Fibroblast of skin of back (primary cell): ENCODE results near the gene ISLR.

Experiments used
- DNase-seq: peaks from one replicate; pipeline ENCODE4 v3.0.0-alpha.2; 2013

The ISLR gene

DNA sequence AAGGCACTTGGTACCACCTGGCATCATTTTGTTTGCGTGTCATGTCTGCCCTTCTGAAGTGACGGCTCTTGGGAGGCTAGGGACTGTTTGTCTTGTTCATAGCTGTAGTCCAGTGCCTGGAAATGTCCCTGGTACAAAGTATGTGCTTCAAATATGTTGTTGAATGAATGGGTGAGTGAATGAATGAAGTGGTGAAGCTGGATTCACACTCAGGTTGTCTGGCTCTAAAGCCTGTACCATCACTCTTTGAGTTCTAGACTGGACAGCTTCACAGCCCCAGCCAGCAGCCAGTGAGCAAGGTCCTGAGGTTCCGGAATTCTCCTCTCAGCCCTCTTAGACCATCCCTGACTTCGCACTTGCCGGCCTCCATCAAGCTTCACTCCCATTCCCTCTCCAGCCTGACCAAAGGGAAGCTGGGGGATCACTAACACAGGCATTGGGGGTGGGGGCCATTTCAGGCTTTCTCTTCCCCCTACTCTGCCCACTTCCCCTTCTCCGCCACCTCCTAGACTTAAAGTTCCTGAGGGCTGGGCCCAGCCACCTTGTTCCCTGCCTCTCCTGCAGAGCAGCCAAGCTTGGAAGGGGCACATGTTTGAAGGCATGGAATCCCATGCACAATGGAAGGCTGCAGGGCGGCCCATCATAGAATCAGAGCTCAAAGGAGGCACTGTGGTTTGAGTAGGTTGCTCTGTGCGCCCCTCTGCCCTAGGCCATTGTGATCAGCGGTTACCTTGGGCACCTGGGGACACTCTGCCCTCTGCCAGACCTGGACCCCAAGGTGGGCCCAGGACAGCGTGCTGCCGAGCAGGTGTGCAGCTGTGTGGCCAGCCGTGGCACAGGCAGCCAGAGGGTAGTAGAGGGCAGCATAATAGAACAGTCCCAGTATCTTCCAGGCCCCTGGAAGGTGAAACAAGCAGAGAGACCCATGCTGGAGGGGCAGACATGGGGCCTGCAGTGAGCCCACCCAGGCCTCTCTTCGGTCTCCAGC lies 21.4 kb downstream of the ISLR start:
- DNase-seq: no peak

DNA sequence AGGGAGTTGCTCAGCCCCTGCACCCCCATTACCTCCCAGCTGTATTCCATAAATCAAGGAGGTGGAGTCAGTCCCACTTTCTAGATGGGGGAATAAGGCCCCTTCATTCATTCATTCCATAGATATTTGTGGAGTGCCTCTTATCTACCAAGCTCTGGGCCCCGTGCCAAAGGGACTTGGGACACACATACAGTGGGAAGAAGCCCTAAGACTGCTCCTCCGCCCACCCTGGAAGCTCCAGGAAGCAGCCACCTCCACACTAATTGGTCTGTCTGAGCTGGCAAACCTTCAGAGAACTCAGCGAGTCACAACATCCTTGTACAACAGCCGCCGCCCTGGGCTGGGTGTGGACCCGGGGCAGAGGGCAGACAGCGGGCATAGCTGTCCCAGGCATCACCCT lies 22.7 kb downstream of the ISLR start:
- peak; percentile 99 for DNase-seq

DNA sequence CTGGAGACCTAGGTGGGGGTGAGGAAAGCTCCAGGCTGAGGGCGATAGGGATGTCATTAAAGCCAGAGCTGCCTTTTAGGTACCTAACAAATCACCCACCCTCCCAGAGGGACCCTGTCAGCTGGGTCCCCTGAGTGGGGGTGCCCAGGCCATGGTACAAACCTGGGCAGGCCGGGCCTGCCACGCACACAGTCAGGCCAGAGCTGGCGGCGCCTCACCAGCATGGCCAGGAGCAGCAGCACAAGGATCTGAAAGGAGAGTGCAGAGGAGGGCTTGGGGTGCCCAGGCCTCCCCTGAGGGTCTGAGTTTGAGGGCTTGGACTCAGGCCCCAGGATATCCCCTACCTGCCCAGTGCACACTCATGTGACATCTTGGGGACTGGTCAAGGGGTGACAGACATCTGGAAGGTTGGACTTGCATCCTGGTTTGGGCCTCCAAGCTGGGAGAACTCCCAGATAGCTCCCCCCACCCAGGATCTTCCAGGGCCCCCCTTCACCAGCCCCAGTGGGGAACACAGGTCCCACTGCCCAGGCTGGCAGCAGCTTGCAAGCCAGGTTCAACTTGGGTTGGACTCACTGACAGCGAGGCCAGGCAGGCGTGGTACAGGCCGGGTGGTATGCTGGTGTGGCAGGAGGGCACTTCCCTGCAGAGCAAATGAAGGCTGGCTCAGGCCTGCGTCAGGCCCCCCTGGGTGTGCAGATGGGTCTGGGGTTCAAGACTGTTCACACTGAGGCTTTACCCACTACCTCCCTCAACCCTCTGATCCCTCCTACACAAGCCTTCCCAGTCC lies 23.9 kb downstream of the ISLR start:
- no peak for DNase-seq

DNA sequence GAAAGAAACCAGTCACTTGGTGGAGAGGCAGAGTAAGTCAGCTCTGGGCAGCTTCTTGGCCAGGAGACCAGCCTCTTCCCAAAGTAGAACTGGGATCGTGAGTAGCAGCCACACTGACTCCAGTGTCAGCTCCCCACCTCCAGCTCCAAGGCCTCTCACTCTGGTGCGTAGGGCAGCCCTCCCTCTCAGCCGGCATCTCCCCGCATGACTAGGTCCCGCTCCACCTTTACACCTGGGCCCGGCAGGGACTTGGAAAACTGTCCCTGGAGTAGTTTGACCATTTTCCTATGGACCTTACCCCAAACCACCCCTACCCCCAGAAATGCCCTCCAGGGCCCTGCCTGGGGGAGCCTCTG lies 25.8 kb downstream of the ISLR start:
- no peak for DNase-seq

DNA sequence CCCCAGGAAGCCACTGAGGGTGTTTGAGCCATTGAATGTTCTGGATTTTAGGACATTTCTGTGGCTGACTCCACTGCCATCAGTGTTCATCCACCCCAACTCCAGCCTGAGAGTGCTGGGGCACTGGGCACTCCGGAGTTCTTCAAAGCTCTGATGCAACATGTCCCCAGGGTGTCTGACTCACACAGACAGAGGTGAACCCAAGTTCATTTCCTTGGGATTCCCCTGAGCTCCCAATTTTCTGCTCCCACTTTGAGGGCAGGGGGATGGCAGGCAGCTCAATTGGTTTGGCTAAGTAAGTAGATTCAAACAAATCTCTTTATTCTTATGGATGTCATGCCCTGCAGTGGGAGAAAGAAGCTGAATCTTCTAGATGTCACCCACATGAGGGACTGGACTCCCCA lies 26.9 kb downstream of the ISLR start:
- DNase-seq: peak; percentile 88

DNA sequence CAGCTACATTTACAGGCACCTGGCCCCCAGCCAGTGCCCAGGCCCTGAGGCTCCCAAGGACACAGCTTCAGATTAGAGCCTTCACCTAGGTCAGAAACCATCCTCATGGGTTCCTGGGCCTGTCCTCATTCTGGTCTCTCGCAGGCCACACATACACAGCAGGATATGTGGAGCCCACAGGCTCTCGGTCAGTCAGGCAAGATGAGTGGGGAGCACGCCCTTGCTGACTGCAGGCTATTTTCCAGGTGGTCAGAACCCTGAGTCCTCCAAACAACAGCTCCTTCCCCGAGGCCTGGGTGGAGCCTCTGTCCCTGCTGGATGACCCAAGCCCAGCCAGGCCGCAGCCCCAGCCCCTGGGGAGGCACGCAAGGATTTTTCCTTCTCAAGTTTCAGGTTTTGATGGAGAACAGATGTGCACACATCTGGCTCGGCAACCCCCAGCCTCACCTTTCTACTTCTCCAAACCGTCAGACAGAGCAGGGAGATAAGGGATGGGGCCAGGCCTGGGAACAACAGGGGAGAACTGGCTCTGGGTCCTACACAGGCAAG lies 27.4 kb downstream of the ISLR start:
- no peak for DNase-seq

DNA sequence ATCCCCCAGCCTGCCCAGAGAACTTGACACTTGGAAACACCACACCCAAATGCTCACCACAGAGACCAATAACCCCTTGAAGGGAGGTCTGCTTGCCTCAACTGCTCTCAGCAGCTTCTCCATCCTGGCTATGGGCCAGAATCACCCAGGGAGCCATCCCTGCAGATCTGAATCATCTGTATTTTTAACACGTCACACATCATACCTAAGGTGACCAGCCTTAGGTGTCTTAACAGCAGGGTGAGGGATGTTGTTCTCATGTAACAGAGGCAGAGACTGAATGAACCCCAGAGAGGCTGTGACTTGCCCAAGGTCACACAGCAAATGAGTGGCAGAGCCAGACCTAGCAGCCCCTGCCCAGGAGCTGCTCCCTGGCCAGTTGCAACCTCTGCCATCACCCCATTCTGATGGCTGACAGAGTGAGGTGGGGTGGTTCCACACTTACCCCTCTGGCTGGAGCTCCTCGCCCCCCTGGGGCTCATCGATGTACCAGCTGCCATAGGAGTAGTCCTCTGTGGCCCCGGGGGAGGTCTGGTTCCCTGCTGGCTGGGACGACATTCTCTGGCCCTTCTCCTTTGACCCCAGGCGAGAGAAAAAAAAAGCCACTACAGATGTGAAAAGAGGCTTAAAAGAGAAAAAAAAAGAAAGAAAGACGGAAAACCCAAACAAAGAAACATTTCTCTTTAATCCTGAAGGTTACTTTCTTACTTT lies 28.4 kb downstream of the ISLR start:
- DNase-seq: peak; percentile 53

DNA sequence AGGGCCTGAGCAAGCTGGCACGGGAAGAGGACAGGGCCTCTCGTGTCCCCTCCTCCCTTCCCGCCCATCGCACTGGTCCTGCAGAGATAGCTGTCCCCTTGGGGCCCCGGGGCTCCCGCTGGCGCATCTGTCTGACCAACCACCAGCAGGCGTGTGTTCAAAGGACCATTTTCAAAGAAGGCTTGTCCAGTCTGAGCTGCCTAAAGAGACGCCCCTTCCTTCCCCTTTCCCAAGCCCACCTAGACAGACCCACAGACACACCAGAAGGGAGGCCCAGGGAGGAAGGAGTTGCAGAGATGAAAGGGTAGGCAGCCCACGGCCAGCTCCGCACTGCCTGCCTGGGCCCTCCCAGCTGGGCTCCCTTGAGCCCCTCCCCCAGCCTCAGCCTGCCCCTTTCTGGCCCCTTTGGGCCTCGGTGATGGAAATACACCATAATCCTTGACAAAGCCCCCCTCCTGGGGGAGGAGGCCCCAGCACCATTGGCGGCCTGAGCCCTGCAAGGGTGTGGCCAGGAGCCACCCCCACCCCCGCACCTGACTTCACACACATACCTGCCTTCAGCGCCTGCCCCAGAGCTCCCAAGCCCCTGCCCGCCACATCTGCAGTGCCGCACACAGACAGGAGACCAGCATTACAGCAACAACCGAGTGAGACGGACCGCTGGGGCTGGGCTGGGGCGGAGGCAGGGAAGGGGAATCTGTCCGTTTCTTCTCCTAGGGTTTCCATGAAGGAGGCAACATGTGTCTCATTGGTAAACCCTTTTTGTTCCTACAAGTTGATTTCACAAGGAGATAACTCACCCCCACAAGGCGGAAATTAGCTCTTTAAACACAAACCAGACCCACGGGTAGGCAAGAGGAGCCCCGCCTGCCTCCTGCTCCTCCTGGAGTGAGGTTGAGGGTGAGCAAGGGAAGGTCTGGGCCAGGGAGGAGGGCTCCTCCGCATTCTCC lies 29.2 kb downstream of the ISLR start, which contains the start of gene STRA6:
TSS of gene STRA6 (minus strand) at position 336 of the 950 bp plus-strand sequence. CDS start 520 bp downstream, outside the sequence.
- no peak for DNase-seq

DNA sequence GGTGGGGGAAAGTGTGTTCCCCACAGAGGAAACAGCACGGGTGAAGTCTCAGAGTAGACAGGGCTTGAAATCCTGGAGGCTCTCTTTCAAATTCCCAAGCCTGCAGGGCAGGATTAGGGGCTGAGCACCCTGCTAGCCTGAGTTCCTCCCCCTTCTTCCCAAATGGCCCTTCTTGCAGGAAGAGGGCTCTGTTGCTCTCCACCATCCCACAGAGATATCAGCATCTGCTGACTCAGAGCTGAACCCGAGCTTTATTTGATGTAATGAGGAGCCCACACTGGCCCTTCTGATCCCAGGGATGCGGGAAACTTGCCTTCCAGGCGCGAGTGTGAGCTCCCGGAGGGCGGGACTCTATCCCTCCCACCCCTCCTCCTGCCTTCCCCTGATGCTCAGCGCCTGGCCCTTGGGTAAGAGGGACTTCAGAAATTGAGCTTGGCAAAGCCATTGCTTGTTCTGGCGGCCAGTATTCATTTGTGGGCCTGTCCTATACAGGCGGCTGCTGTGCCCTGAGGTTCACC lies 30.5 kb downstream of the ISLR start:
- peak; percentile 63 for DNase-seq

DNA sequence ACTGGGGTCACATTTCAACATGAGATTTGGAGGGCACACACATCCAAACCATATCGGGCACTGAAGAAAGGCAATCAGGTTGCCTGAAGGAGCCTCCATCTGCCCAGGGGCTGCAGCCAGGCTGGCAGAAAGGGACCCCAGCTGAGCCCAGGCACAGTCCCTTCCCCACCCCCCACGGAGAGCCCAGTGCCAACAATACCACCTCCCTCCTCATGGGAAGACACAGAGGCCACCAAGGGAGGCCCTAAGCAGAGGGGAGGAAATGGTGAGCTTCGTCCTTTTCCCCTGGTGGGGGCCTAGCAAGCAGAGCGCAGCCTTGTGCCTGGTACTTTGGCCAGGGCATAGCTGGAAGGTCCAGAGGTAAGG lies 32.1 kb downstream of the ISLR start:
- no peak for DNase-seq

DNA sequence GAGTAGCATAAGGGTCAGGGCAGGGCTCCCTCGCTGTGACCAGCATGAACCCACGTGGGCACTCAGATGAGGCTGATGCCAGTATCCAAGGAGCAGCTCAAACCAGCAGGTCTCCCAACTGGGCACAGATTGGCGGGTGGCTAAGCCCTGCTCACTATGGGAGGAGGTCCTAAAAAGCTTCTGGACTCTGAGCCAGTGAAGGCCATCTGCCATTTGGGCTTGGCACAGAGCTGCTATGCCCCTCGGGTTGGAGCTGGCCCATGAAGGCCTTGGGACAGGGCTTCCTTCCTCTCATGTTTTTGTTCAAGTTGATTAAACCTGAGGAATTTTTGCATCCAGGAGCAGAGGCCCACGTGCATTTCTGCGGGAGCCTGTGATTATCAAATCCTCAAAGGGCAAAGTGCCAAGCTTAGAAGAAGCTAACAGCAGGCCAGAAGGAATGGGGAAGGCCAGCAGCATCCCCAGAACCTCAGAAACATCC lies 33.3 kb downstream of the ISLR start:
- no peak for DNase-seq

DNA sequence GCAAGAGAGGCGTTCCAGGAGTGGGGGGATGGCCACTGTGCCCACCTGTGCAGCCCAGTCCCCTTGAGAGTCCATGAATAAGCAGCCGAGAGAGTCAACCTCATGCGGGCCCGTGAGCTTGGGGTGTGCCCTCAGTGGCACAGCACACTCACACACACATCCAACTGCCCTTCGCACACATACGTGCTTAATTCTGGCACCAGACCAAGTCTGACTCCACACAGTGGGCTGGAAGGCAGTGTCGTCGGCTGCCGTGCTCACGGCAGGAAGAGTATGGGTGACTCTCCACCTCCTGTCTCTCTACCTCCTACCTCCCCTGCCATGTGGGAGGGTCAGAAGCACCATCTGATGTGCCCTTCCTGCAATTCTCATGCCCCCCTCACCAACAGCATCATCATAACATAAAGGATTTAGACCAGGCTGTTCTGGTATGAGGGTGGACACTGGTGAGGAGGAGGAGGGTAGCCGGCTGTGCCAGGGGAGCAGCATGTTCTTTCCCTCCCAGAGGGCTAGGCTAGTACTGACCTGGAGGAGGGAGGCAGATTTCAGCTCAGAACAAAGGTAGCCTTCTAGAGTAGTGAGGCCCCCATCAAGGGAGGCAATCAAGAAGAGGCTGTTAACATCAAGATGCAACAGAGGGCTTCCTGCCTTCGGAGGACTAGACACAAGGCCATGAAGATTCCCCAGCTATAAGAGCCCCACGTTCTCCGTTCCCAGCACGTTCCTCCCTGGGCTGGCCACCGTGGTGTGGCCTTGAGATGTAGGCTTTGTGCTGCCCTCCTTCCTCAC lies 34.3 kb downstream of the ISLR start:
- DNase-seq: no peak

DNA sequence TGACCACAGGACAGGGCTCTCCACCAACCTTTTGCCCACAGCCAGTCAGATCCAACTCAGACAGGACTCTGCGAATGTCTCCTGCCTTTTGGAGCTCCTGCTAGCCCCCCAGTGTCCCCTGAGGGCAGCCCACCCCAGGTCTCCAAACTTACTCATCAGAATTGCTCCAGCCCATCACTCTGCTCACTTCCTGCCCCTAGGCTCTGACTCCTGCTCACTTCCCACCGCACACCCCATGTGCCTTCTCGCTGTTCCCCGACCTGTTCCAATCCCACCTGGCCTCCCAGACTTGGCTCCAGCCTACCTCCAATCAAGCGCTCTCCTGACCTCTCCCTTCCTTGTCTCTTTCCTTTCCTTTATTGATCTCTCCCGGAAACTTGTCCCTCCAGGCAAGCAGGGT lies 35.0 kb downstream of the ISLR start:
- DNase-seq: no peak

DNA sequence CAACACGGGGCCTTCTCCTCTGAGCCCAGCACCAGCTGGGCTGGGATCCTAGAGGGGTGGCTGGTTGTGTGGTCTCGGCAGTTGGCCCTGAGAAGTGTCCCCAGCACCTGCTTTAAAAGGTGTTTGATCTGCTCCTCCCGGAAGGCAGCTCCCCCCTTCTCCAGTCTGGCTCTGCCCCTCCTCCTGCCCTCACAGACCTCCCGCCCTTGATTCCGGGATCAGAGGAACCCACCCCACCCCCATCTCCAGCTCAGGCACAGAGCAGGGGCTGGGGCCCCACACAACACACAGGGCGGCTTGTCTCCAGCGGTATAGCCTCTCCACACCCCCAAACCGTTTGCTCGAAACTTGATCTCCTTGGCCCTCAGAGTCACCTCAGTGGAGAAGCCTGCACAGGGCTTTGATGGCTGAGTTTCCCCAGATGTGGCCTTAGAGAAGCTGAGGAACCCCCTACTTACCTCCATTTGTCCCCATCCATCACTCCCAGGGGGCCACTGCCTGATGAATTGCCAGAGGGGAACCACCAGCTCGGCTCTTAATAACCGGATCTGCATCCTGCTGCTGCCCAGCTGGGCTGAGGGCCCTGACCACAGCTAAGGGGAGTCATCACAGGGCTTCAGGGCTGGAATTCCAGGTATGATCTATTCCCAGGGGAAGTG lies 35.5 kb downstream of the ISLR start:
- peak; percentile 67 for DNase-seq

DNA sequence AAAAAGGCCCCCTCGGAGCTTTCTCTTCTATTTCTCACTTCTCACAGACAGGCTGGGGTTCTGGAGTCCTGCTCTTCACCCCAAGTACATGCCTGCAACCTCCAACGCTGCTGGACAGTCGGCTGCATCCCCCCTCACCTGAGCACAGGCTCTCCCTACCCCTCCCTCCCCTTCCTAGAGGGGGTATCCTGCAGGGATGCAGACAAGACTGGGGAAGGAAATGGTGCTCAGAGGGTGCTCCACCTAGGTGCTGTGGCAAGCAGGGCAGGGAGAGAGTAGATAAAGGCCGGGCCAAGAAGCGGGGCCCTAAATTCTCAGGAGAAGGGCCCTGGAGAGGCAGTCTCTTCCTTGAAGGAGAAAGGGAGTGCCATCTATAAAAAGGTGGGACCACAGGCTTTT lies 36.0 kb downstream of the ISLR start:
- DNase-seq: no peak

DNA sequence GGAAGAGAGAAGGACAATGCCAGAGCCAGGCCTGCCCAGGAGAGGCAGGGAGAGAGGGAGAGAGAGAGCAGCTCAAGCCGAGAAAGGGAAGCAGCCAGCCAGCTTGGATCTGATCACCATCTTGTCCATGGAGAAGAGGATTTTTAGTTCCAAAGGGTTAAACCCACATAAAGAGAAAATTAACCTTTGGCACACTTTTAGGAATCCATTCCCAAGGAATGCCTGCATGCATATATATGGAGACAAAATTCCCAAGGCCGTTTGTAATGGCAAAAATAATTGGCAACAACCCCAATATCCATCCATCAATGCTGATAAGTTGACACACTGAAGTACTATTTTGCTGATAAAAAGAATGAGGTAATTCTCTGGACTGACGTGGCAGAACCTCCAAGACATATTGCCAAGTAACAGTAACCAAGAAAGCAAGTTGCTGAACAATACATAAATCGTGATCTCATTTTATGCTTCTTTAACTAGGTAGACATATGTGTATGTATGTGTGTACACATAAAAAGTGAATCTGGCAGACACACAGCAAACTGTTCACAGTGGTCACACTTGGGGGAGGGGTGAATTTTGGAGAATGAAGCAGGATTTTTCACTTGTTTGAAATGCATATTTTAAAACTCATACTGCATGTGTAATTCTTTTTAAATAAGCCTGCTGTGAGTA lies 36.6 kb downstream of the ISLR start:
- DNase-seq: peak; percentile 85

DNA sequence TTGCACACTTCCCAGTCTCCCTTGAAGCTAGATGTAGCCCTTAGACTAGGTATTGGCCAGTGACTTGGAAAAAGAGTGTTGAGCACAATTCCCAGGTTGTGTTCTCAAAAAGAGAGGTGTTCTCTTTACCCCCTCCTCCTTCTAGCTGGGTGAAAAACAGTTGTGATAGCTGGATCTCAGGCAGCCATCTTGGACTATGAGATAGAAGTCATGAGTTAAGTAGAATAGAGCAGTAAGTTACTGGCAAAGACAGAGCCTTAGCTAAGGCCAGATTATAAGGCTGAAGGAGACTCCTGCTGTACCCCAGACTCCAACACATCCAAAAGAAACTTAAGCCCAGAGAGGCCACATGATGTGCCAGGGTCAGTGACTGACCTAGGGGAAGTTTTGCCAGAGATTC lies 37.2 kb downstream of the ISLR start:
- no peak for DNase-seq

DNA sequence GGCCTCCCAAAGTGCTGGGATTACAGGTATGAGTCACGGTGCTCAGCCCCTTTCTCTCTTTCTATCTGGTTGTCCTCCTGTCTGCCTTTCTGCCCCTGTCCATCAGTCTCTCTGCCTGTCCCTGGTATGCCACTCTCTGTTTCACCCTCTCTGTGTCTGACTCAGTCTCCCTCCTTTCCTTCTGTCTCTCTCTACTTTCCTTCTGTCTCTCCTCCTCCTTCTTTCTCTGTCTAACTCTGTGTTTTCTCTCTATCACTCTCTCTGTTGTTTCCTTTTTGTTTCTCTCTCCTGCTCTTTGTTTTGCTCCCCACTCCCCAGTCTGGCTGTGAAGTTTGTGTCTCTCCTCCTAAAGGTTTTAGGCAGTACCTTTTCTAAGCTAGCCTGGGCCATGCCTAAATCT lies 38.1 kb downstream of the ISLR start:
- DNase-seq: no peak

DNA sequence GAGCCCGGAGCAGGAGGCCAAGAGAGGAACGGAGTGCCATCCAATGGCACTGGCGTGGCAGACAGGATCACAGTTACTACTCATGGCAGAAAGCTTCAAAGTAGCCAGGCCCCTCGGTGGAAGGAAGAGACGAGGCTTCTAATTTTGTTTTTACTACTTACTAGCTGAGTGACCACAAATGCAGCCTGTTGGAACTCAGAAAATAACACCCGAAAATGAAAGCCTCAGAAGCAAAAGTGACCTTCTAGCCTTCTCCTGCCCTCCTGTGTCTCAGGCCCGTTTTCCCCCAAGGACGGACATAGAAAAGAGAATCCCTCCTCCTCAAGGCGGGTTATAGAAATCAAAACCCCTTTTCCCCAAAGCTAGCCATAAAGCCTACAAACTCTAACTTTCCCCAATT lies 39.0 kb downstream of the ISLR start:
- no peak for DNase-seq
